ENCODE results near the gene OIP5. TPM values are rescaled to one million over a fixed set of nuclear protein-coding genes. Genes with fewer than 3 reads are reported as not detected.
"Not testable (repeated sequence)": the region's sequence is repeated elsewhere in the genome, so short reads cannot be mapped to it uniquely, and the experiment has no call there.

The OIP5 gene
- polyA plus RNA-seq, 4 donors, result 7.5 to 9.6 (median 9.0) TPM

DNA sequence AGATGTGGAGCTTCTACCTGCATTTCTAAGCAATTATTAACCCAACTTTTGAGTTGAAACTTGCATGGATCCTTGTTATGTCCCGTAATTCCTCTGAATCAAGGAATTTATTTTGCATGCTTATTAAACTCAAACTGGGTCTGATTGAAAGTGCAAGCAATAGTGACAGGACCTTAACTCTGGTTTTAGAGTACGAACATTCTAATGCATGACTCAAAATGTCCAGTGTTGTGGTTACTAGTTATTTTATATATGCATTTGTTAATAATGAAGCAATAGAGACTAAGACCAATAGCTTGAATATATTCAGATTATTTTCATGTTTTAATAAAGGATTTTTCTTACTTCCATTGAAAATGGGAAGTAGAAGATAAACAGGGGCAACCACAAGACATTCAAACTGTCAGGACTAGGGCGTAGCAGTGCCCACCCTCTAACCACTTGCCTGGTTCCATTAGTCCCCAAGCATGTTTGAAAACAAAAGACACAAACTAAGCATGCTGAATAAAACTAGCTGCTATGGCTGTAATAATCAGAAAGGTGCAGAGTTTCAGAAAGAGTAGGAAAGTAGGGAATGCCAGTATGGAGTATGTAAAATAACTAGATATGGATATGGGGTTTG lies 28.1 kb downstream of the OIP5 start:
- no peak for DNase-seq (ENCODE audit: low read depth in 4 of 4, low spot score in 3 of 4)

- no peak for DNase-seq (ENCODE audit: low read depth in 4 of 4, low spot score in 3 of 4)
Observed at GRCh38 chr15:41301587-41301986, 30.8 kb downstream of the OIP5 start.

DNA sequence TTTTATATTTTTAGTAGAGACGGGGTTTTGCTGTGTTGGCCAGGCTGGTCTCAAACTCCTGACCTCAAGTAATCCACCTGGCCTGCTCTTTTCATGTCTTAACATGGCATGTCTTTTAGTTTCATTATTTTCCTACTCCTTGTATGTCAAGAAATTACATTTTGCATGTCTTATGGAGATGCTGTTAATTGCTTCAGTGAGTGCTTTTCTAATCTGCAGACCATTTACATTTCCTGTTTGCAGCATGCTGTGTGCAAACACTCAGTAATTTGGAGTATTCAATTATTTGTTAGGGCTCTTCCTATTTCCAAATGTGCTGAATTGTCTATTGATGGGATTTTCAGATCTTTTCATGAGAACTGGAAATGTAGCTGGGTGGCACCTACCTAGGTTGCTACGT lies 31.3 kb downstream of the OIP5 start:
- not testable (repeated sequence) for DNase-seq (ENCODE audit: low read depth in 4 of 4, low spot score in 3 of 4)

- DNase-seq (ENCODE audit: low read depth in 4 of 4, low spot score in 3 of 4), result no peak
Observed at GRCh38 chr15:41292521-41292920, 39.9 kb downstream of the OIP5 start.

GRCh38 chr15:41291065-41291631 lies 41.2 kb downstream of the OIP5 start:
- DNase-seq (ENCODE audit: low read depth in 4 of 4, low spot score in 3 of 4), result no peak

DNA sequence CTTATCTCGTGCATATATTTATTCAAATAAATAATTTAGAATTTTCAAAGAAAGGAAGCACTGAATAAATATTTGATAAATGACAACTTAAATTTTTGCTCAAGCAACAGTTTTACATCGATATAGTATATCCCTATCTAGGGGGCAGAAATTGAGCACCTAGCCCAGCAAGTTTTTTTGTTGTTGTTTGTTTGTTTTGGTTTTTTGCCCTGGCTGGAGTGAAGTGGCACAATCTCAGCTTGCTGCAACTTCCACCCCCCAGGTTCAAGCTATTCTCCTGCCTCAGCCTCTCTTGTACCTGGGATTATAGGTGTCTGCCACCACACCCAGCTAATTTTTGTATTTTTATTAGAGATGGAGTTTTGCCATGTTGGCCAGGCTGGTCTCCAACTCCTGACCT lies 42.4 kb downstream of the OIP5 start:
- no peak for DNase-seq (ENCODE audit: low read depth in 4 of 4, low spot score in 3 of 4)

- no peak for DNase-seq (ENCODE audit: low read depth in 4 of 4, low spot score in 3 of 4)
Observed at GRCh38 chr15:41288464-41288863, 43.9 kb downstream of the OIP5 start.

- no peak for DNase-seq (ENCODE audit: low read depth in 4 of 4, low spot score in 3 of 4)
Observed at GRCh38 chr15:41286665-41287333, 45.6 kb downstream of the OIP5 start.

GRCh38 chr15:41285285-41285684 lies 47.1 kb downstream of the OIP5 start:
- no peak for DNase-seq (ENCODE audit: low read depth in 4 of 4, low spot score in 3 of 4)

GRCh38 chr15:41284427-41285177 lies 47.8 kb downstream of the OIP5 start:
- peak; percentile 16 to 50 (median 24) for DNase-seq (ENCODE audit: low read depth in 4 of 4, low spot score in 3 of 4)

- peak; percentile 96 to 99 (median 98) for DNase-seq (ENCODE audit: low read depth in 4 of 4, low spot score in 3 of 4)
Observed at GRCh38 chr15:41283653-41284426, 48.6 kb downstream of the OIP5 start.

GRCh38 chr15:41282980-41283652 lies 49.3 kb downstream of the OIP5 start:
- not testable (repeated sequence) for DNase-seq (ENCODE audit: low read depth in 4 of 4, low spot score in 3 of 4)

GRCh38 chr15:41282436-41282835 lies 50.0 kb downstream of the OIP5 start:
- not testable (repeated sequence) for DNase-seq (ENCODE audit: low read depth in 4 of 4, low spot score in 3 of 4)

- DNase-seq (ENCODE audit: low read depth in 4 of 4, low spot score in 3 of 4), result no peak
Observed at GRCh38 chr15:41281236-41281635, 51.2 kb downstream of the OIP5 start.

- DNase-seq (ENCODE audit: low read depth in 4 of 4, low spot score in 3 of 4), result no peak
Observed at GRCh38 chr15:41279535-41280283, 52.7 kb downstream of the OIP5 start.

DNA sequence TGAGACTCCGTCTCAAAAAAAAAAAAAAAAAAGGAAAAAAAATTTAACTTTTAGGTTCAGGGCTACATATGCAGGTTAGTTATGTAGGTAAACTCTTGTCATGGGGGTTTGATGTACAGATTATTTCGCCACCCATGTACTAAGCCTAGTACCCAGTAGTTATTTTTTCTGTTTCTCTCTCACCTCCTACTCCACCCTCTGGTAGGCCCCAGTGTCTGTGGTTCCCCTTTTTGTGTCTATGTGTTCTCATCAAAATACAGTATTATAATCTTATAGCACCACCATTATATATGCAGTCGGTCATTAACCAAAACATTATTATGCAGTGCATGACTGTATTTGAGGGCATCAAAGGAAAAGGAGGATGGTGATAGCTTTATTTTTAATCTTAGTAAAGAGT lies 54.1 kb downstream of the OIP5 start:
- DNase-seq (ENCODE audit: low read depth in 4 of 4, low spot score in 3 of 4), result no peak

DNA sequence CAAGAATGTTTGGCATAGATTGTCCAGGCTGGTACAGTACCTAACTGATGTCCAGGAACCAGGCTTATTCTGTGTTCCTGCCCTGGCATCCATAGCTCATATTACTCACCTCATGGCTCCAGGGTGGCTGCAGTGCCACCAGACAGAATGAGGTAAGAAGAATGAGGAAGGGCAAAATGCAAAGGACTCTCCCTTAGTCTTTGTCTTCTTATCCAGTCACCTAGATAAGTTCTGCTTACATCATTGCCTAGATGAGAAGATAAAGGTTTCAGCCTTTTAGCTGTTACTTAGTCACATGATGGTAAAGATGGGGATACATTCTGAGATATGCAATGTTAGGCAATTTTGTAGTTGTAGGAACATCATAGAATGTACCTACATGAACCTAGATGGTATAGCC lies 55.6 kb downstream of the OIP5 start:
- DNase-seq (ENCODE audit: low read depth in 4 of 4, low spot score in 3 of 4), result no peak

- DNase-seq (ENCODE audit: low read depth in 4 of 4, low spot score in 3 of 4), result no peak
Observed at GRCh38 chr15:41269887-41270286, 62.5 kb downstream of the OIP5 start.

DNA sequence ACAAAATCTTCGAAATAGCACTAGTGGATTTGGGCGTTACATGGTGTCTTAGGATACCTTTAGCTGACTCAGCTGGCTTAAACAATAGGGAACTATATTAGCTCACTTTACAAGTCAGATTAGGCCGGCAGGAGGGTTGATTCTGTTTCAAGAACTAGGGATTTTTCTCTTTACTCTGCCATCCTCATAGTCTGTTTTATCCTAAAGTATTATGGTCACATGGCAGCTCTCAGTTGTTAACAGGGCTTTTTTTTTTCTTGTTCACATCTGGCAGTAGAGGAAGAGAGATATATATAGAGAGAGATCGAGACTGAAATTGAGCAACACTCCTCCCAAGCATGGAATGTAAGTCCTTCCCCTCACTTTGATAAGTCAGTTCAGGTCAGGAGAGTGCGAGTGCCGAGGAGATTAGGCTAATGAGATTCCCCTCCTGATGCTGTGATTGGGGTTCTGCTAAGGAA lies 68.5 kb downstream of the OIP5 start:
- DNase-seq (ENCODE audit: low read depth in 4 of 4, low spot score in 3 of 4), result no peak
